HG03460 (cell line): Measurements from ENCODE around the gene HABP2.

Experiments
- ATAC-seq: cut with Tn5 transposase; IDR thresholded peaks from one replicate; pipeline ENCODE4 v1.9.1; 2021; ENCODE audit not compliant: unreplicated experiment

Gene HABP2

GRCh38 chr10:113600569-113600968 lies 47.7 kb downstream of the HABP2 start:
- no peak for ATAC-seq

DNA sequence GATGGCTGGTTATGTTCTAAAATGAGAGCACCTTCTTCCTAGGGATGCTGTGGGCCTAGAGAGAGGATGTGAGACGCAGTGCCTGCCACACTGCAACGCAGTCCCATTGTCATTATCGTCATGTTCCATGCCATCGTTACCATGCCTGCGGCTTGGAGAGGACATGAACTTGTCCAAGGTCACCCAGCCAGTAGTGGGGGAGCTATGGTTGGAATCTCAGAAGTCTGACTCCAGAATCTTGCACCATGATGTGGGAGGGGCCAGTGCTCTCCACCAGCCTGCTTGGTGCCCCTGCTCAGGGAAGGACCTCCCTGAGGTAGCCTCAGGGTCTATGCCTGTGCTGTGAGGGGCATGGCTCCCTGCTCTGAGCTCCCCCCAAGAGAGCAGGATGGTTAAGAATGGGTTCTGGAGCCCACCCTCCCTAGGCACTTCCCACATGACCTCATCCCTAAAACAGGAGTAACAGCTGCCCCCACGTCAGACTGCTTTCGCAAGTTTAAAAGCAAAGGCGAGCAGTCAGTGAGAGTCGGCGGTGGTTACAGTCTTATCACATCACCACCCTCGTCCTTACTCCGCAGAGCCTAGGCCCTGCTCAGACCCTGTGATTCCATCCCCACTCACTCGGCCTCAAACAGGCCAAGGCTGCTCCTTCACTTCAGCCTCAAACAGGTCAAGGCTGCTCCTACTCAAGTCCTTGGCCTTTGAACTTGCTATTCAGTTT lies 50.4 kb downstream of the HABP2 start:
- no peak for ATAC-seq

DNA sequence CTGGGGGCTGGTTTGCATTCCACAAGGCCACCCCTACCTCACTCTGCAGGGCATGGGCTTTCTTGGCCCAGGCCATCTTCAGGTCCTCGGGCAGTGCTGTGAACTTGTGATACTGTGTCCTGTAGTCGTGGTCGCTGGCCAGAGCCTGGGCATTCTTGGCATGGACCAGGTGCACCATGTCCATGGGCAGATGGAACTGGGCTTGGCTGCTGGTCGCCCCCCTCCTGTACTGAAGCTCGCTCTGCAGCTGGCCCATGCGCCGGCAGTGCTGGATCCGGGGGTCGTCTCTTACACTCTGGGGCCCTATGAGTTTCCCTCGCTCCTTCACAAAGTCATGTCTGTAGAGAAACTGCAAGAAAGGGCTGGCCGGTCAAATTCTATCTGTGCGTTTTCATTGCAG lies 51.7 kb downstream of the HABP2 start:
- ATAC-seq: no peak

- no peak for ATAC-seq
Measured at GRCh38 chr10:113605268-113605978, 52.6 kb downstream of the HABP2 start.

DNA sequence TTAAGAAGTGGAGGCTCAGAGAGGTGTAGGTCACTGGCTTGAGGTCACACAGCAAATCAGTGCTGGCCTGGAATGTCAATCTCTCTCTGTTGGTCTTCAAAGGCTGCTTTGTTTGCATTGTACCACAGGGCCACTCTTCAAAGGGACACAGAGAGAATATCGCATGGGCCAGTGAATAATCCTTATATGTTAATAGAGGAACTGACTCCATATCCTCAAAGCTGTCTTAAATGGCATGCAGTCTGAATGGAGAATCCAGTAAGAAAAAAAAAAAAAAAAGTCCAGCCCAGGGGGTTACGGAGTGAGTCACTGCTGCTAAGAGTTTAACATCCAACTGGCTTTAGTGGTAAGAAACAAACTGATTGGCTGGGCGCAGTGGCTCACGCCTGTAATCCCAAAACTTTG lies 56.9 kb downstream of the HABP2 start:
- no peak for ATAC-seq

DNA sequence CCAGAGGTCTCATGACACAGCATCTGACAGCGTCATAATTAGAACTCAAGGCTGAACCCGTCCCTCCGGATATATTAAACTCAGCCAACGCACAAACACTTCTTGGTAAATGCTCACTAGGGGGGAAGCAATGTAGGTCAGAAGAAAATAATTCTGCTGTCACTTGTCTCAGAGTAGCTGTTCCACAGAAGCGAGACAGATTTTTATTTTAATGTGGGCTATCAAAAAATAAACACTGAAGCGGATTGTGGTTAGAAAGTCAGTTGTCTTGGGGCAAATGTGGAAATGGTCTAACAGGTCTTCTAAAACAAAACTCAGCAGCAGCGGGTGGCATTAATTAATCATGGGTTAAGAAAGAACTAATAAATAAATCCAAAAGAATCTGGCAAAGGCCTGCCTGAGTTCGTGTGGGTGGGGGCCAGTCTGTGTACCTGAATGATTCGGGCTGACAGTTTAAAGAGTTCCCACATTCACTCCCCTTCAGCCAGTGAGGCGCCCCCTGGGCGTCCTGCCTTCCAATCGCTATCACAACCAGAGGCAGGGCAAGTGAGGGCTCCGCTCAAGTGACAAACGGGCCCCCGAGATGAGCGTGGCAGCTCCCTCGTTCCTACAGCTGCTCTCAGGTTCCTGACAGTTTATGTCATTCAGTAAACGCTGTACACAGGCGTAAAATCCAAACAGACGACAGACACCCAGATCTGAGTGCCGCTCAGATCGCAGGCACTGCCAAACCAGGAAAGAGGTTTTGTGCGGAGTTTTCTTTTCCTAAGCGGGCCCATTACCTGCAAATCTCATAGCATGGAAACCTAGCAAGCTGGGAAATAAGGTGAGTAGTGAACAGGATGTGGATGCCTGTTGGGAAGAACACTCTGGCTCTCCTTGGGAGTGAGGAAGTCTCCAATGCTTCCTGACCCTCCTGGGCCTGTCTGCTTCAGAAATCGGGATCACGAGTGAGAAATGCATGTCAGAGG lies 58.1 kb downstream of the HABP2 start:
- no peak for ATAC-seq

- no peak for ATAC-seq
Measured at GRCh38 chr10:113612154-113612553, 59.3 kb downstream of the HABP2 start.

GRCh38 chr10:113613427-113613826 lies 60.6 kb downstream of the HABP2 start:
- no peak for ATAC-seq

DNA sequence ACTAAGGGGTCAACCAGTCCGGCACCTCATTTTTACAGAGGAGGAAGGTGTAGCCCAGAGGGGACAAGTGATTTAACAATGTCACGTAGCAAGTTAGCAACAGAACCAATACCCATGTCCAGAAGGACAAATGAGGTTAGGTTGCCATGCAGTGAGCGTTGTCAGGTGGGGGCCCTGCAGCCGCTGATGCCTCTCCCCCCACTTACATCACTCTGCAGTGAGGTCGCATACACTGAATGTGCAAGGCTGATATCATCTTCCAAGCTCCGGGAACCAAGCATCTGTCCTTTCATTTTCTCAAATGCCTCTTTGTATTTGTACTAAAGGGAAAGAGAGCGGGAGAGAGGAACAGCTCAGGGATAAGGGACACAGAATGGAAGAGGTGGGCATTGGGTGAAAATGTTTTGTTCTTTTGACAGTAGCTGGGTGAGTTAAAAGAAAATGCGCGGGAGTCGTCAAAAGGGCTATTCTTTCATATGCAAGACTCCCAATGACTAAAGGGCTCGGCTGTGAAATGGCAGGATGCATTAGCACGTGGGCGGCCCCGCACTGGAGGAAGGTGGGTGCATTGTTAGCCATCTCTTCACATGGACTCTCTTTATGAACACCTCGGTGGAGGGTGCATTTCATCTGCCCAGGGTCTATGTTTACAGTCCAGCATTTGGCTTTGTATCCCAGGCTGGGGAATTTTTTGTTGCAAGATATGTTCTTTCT lies 61.3 kb downstream of the HABP2 start:
- no peak for ATAC-seq

DNA sequence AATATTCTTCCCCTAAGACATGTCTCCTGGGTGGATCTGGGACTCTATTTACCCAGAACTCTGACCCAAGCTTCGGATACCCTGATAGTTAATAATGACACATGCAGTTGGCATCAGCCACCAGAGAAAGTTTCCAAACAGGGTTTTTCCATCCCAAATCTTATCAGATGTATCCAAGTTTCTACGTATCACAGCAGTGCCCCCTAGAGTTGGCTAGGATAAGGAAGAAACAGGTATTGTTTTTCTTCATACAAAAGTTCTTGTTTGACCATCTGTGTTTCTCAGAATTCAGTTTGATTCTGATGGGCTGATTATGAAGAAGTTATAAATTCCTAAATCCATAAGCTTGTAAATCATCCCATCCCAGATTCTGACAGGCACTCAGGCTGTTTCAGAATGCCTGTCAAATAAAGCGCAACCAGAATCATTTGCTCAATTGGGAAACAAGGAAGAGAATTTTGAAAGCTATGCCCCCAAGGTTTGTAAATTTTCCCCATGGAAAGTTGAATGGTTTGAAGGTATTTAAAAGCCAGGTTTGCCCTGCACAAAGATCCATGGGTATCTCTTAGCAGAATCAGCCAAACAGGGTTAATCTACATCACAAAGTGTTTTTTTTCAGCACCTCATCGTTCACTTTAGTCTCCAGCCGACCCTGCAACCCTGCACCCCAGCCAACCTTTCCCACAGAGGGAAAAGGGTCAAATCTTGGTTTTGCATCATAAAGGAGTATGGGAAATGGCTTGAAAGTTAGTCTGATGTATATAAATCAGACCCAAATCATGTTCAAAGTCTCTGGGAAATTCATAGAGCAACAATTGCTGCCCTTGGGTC lies 63.6 kb downstream of the HABP2 start:
- ATAC-seq: no peak

GRCh38 chr10:113617086-113617485 lies 64.2 kb downstream of the HABP2 start:
- ATAC-seq: no peak

DNA sequence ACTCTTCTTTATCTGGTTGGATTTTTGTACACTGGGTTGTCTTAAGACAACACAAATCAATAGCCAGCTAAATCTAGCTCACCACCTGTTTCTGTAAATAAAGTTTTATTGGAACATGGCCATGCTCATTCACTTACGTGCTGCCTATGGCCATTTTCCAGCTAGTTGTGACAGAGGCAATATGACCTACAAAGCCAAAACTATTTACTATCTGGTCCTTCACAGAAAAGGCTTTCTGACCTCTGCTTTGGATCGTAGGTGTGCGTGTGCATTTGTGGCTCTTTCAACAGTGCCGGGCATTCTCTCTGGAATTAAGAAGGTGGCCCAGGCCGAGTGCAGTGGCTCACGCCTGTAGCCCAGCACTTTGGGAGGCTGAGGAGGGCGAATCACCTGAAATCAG lies 65.5 kb downstream of the HABP2 start:
- no peak for ATAC-seq

GRCh38 chr10:113619401-113619800 lies 66.5 kb downstream of the HABP2 start:
- no peak for ATAC-seq

GRCh38 chr10:113620511-113620910 lies 67.7 kb downstream of the HABP2 start:
- no peak for ATAC-seq

GRCh38 chr10:113620936-113621335 lies 68.1 kb downstream of the HABP2 start:
- no peak for ATAC-seq

GRCh38 chr10:113621799-113622198 lies 68.9 kb downstream of the HABP2 start:
- ATAC-seq: no peak

DNA sequence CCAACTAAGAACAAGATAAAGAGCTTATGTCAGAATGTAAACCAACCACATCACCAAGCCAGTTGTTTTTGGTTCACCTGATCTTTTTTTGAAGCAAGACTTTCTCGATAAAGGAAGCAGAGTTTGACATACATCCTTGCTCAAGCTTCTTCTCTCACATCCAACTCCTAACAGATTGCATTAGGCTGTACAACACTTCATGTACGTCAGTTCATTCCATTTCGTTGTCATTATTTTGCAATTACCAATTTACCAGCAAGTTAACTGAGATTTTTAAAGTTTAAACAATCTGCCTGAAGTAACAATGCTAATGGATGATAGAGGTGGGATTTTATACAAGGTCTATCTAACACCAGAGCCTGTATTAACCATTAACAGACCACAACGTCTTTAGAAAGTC lies 70.0 kb downstream of the HABP2 start:
- ATAC-seq: no peak

DNA sequence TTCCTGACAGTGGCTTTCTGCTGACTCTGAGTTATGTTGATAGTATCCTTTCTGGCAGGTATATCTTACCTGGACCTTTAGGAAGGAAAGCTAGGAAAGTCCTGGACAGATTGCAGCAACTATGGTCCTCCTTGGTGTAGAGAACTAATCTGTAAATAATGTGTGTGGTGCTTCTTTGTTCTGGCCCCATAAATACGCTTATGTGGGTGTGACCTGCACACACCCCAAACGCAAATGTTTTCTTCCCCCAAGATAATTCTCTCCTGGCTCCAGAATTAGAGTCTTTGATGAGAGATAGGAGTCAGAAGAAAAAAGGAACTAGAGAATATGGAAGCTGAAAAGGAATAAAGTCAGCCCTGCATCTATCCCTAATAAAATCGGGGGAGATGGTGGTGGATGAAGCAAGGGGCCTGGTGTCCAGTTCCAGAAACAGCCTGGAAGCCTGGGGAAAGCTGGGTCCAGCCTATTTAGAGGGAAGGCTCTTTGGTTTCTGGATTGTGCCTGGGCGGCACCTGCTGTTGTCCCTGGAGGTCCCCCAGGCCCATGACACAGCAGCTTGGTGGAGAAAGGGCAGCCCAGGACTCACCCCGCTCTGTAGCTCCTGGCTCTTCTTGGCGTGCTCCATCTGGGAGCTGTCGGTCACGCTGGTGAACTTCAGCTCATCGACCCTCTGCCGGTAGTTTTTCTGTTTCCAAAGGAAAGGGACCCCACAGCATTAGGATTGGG lies 72.8 kb downstream of the HABP2 start:
- no peak for ATAC-seq

DNA sequence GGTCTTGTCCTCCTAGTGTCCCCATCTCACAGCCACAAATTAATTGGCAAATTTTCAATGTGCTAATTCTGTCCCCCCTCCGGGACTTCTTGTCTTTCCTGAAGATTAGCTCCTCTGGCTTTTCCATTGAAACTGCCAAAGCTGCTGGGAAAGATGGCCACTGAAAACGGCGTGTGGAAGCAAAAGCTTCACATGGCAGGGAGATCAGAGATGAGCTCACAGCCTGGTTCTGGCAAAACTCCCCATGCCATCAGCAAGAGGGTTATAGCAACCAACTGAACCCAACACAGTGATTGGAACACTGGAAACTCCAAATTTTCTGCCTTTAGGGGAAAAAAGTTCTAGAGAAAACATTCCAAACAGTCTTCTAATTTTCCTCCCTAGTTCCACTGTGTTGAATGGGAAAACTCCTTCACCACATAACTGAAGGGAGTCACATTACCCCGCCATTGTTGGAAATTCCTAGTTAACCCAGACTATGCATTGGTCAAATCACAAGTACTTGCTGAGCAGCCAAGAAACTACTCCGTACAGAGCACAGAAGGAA lies 74.0 kb downstream of the HABP2 start:
- ATAC-seq: no peak
